ENCODE data around the gene FUT6.
"Not testable (repeated sequence)": the region's sequence is repeated elsewhere in the genome, so short reads cannot be mapped to it uniquely, and the experiment has no call there.

DNA sequence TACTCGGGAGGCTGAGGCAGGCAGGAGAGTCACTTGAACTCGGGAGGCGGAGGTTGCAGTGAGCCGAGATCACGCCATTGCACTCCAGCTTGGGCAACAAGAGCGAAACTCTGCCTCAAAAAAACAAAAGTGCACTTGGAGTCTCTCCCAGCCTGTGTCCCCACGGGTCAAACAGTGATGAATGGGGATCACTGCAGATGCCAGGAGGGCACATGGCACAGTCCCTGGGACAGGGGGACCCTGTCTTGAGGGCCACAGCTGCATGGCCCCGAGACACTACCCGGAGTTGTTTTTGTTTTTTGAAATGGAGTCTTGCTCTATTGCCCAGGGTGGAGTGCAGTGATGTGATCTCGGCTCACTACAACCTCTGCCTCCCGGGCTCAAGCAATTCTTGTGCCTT lies 58.6 kb downstream of the FUT6 start:
- TF ChIP-seq FOXA1, ZNF384 (IDR thresholded peaks at IDR 0.05): not testable (repeated sequence)
- TF ChIP-seq, protein P1, sequence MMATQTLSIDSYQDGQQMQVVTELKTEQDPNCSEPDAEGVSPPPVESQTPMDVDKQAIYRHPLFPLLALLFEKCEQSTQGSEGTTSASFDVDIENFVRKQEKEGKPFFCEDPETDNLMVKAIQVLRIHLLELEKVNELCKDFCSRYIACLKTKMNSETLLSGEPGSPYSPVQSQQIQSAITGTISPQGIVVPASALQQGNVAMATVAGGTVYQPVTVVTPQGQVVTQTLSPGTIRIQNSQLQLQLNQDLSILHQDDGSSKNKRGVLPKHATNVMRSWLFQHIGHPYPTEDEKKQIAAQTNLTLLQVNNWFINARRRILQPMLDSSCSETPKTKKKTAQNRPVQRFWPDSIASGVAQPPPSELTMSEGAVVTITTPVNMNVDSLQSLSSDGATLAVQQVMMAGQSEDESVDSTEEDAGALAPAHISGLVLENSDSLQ (IDR thresholded peaks at IDR 0.05) = not testable (repeated sequence)
